GM23338 (cell line): Measurements from ENCODE around the gene SYT17. TPM values are rescaled to one million over a fixed set of nuclear protein-coding genes. Genes with fewer than 3 reads are reported as not detected.

Source experiments
- ATAC-seq: fragments of 200-7000 bp; cut with Tn5 transposase; 3 replicates; pipeline ENCODE4 v1.9.1; 2020
- DNase-seq: peaks from one replicate; pipeline ENCODE4 v3.0.0-alpha.2; 2015; ENCODE audit warnings: low spot score
- H2AFZ ChIP-seq: fragments of 200-600 bp; sonication (generic); 2 replicates; pipeline ENCODE4 v1.8.0; 2016; ENCODE audit warnings: antibody characterized with exemption, mild to moderate bottlenecking, moderate library complexity
- H3F3A ChIP-seq: fragments of 200-600 bp; sonication (generic); replicated peaks from 2 replicates; pipeline ENCODE4 v1.8.0; 2017; ENCODE audit warnings: antibody characterized with exemption, mixed run types, low read depth
- H3K27ac ChIP-seq: fragments of 200-600 bp; sonication (generic); 2 replicates; pipeline ENCODE4 v1.6.1; 2016; ENCODE audit warnings: low read depth
- H3K27me3 ChIP-seq: fragments of 200-600 bp; sonication (generic); 2 replicates; pipeline ENCODE4 v1.8.0; 2016; ENCODE audit warnings: mild to moderate bottlenecking, mixed run types, moderate library complexity; ENCODE audit not compliant: insufficient read depth
- H3K36me3 ChIP-seq: fragments of 200-600 bp; sonication (generic); 2 replicates; pipeline ENCODE4 v1.8.0; 2016; ENCODE audit warnings: mild to moderate bottlenecking; ENCODE audit not compliant: insufficient read depth
- H3K4me1 ChIP-seq: fragments of 200-600 bp; sonication (generic); 2 replicates; pipeline ENCODE4 v1.8.0; 2016; ENCODE audit warnings: mild to moderate bottlenecking, moderate library complexity; ENCODE audit not compliant: insufficient read depth
- H3K4me2 ChIP-seq: fragments of 200-600 bp; sonication (generic); 2 replicates; pipeline ENCODE4 v1.7.1; 2017; ENCODE audit warnings: mixed run types
- H3K4me3 ChIP-seq: fragments of 200-600 bp; sonication (generic); 2 replicates; pipeline ENCODE4 v1.6.1; 2016; ENCODE audit warnings: mixed run types
- H3K79me2 ChIP-seq: fragments of 200-600 bp; sonication (generic); replicated peaks from 2 replicates; pipeline ENCODE4 v1.8.0; 2017; ENCODE audit warnings: mild to moderate bottlenecking; ENCODE audit not compliant: insufficient read depth
- H3K9me2 ChIP-seq: fragments of 200-600 bp; sonication (generic); 2 replicates; pipeline ENCODE4 v1.8.0; 2017; ENCODE audit not compliant: insufficient read depth
- H4K20me1 ChIP-seq: fragments of 200-600 bp; sonication (generic); replicated peaks from 2 replicates; pipeline ENCODE4 v1.8.0; 2017; ENCODE audit warnings: mild to moderate bottlenecking; ENCODE audit not compliant: insufficient read depth
- H3K27ac Mint-ChIP-seq: 2 replicates; pipeline ENCODE4 v1.8.0; 2020; ENCODE audit warnings: inconsistent platforms, mild to moderate bottlenecking, moderate library complexity, mixed read lengths
- H3K27me3 Mint-ChIP-seq: 3 replicates; pipeline ENCODE4 v1.8.0; 2022; ENCODE audit warnings: low read depth, mild to moderate bottlenecking, moderate library complexity, mixed read lengths, inconsistent platforms; ENCODE audit not compliant: insufficient read depth, poor library complexity
- H3K36me3 Mint-ChIP-seq: 3 replicates; pipeline ENCODE4 v1.8.0; 2021; ENCODE audit warnings: low read depth, mild to moderate bottlenecking, inconsistent platforms, moderate library complexity, mixed read lengths
- H3K4me1 Mint-ChIP-seq: 3 replicates; pipeline ENCODE4 v1.8.0; 2020; ENCODE audit warnings: mild to moderate bottlenecking, inconsistent platforms, mixed read lengths
- H3K4me3 Mint-ChIP-seq: 3 replicates; pipeline ENCODE4 v1.8.0; 2021; ENCODE audit warnings: moderate library complexity, mild to moderate bottlenecking, inconsistent platforms, mixed read lengths
- H3K9me3 Mint-ChIP-seq: 3 replicates; pipeline ENCODE4 v1.8.0; 2020; ENCODE audit warnings: moderate library complexity, mild to moderate bottlenecking, inconsistent platforms, mixed read lengths
- CREB1 ChIP-seq: fragments of 250-450 bp; sonication (Bioruptor Pico); IDR thresholded peaks from 2 replicates; pipeline ENCODE4 v1.5.0; 2020; ENCODE audit warnings: low read depth, mild to moderate bottlenecking, moderate library complexity
- ETS1 ChIP-seq: IDR thresholded peaks from 2 replicates; pipeline ENCODE4 v1.6.1; 2016; ENCODE audit warnings: antibody characterized with exemption
- EZH2 ChIP-seq: fragments of 200-600 bp; sonication (generic); IDR thresholded peaks from one replicate; pipeline ENCODE4 v1.8.0; 2017; ENCODE audit warnings: antibody characterized with exemption, mild to moderate bottlenecking, low read depth; ENCODE audit not compliant: unreplicated experiment
- EZH2phosphoT487 ChIP-seq: fragments of 200-600 bp; sonication (generic); IDR thresholded peaks from one replicate; pipeline ENCODE4 v1.8.1; 2018; ENCODE audit warnings: antibody characterized with exemption; ENCODE audit not compliant: unreplicated experiment
- JUNB ChIP-seq: IDR thresholded peaks from one replicate; pipeline ENCODE4 v1.6.1; 2016; ENCODE audit warnings: antibody characterized with exemption; ENCODE audit not compliant: unreplicated experiment
- NANOG ChIP-seq: IDR thresholded peaks from 2 replicates; pipeline ENCODE4 v1.6.1; 2016; ENCODE audit warnings: antibody characterized with exemption, borderline replicate concordance
- POLR2AphosphoS5 ChIP-seq: IDR thresholded peaks from 2 replicates; pipeline ENCODE4 v1.6.1; 2016; ENCODE audit warnings: antibody characterized with exemption, low read depth
- REST ChIP-seq: IDR thresholded peaks from one replicate; pipeline ENCODE4 v1.6.1; 2018; ENCODE audit warnings: antibody characterized with exemption; ENCODE audit not compliant: unreplicated experiment
- STAT1 ChIP-seq: IDR thresholded peaks from one replicate; pipeline ENCODE4 v1.6.1; 2016; ENCODE audit warnings: antibody characterized with exemption; ENCODE audit not compliant: unreplicated experiment
- ZNF114 ChIP-seq: fragments of 250-450 bp; sonication (Bioruptor Pico); IDR thresholded peaks from 2 replicates; pipeline ENCODE4 v1.5.0; 2020; ENCODE audit warnings: mild to moderate bottlenecking, moderate library complexity
- ZNF331 ChIP-seq: fragments of 250-450 bp; sonication (Bioruptor Pico); IDR thresholded peaks from 2 replicates; pipeline ENCODE4 v1.5.0; 2020; ENCODE audit warnings: low read depth, mild to moderate bottlenecking, moderate library complexity
- ZNF462 ChIP-seq: fragments of 250-450 bp; sonication (Bioruptor Pico); IDR thresholded peaks from 2 replicates; pipeline ENCODE4 v1.5.0; 2020; ENCODE audit warnings: mild to moderate bottlenecking, moderate library complexity
- polyA plus RNA-seq: library from polyadenylated mRNA; unstranded; fragments of >200 nt; fragmentation: Nextera tagmentation; extraction: Ambion mirVana; gene quantifications from 2 replicates; pipeline ENCODE4 v1.2.1, GENCODE V29; 2016
- total RNA-seq: library from RNA; depleted of rRNA; stranded (reverse); fragments of >200 nt; shearing (Covaris generic); gene quantifications from 2 replicates; pipeline ENCODE4 v1.2.3, GENCODE V29; 2014
- TF ChIP-seq, protein P1 (sequence below), 2 experiments: fragments of 200-600 bp in 1 of 2; sonication (generic) in 1 of 2; conservative IDR thresholded peaks; 2 replicates each; pipeline versions ENCODE4 v1.5.1 to v1.6.1; 2016 to 2017; ENCODE audit warnings: antibody characterized with exemption in 2 of 2, low read depth in 2 of 2, mild to moderate bottlenecking in 2 of 2, moderate library complexity in 1 of 2

The SYT17 gene
- total and polyA plus RNA-seq, 2 experiments from 2014 or later: 5.3 to 9.5 TPM

GRCh38 chr16:19147126-19147525 lies 20.9 kb upstream of the SYT17 start:
- Mint-ChIP-seq H3K9me3 (peaks cover 10% of the 10 kb centered on the region; the same call in 2 of the 3 replicates), H3K27me3 (peaks cover 2% of the 10 kb centered on the region), H3K4me1 (no peaks in the 10 kb centered on the region; the same call in 2 of the 3 replicates), H3K27ac (no peak overlapping the region), H3K4me3 (no peak overlapping the region), H3K36me3 (no peaks in the 10 kb centered on the region; the same call in 2 of the 3 replicates)
- Histone ChIP-seq H3F3A (no peaks in the 10 kb centered on the region), H3K36me3 (no peaks in the 10 kb centered on the region), H4K20me1 (no peaks in the 10 kb centered on the region), H2AFZ (no peak overlapping the region), H3K4me2 (no peak overlapping the region), H3K27ac (no peak overlapping the region), H3K79me2 (no peaks in the 10 kb centered on the region), H3K4me1 (no peaks in the 10 kb centered on the region), H3K9me2 (0 out of 2 replicates have a peak, but pooled peaks cover 2% of the 10 kb centered on the region), H3K27me3 (no peaks in the 10 kb centered on the region), H3K4me3 (no peak overlapping the region)
- no peak for ATAC-seq
- TF ChIP-seq POLR2AphosphoS5 (no peak), ZNF462 (CRISPR knock-in tag) (no peak), JUNB (no peak), ZNF331 (CRISPR knock-in tag) (no peak), CREB1 (CRISPR knock-in tag) (no peak), EZH2 (no peak), EZH2phosphoT487 (no peak), REST (no peak), STAT1 (no peak), ZNF114 (CRISPR knock-in tag) (no peak), ETS1 (no peak), NANOG (no peak)
- TF ChIP-seq, protein P1, sequence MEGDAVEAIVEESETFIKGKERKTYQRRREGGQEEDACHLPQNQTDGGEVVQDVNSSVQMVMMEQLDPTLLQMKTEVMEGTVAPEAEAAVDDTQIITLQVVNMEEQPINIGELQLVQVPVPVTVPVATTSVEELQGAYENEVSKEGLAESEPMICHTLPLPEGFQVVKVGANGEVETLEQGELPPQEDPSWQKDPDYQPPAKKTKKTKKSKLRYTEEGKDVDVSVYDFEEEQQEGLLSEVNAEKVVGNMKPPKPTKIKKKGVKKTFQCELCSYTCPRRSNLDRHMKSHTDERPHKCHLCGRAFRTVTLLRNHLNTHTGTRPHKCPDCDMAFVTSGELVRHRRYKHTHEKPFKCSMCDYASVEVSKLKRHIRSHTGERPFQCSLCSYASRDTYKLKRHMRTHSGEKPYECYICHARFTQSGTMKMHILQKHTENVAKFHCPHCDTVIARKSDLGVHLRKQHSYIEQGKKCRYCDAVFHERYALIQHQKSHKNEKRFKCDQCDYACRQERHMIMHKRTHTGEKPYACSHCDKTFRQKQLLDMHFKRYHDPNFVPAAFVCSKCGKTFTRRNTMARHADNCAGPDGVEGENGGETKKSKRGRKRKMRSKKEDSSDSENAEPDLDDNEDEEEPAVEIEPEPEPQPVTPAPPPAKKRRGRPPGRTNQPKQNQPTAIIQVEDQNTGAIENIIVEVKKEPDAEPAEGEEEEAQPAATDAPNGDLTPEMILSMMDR (conservative IDR thresholded peaks at IDR 0.05; ENCODE audit: low read depth in 2 of 2): no peak
- DNase-seq: no peak
